ENCODE data around the gene HDAC9.

The HDAC9 gene

GRCh38 chr7:18526368-18526878 is 30.9 kb downstream of the HDAC9 start:
- no peak for DNase-seq

GRCh38 chr7:18529239-18529638 is 33.7 kb downstream of the HDAC9 start:
- no peak for DNase-seq

- DNase-seq, result no peak
Measured at GRCh38 chr7:18530224-18531179, 35.0 kb downstream of the HDAC9 start.

GRCh38 chr7:18531539-18531938 is 36.0 kb downstream of the HDAC9 start:
- DNase-seq, result no peak

GRCh38 chr7:18532813-18533212 is 37.3 kb downstream of the HDAC9 start:
- DNase-seq, result no peak

GRCh38 chr7:18534481-18534880 is 38.9 kb downstream of the HDAC9 start:
- DNase-seq, result no peak

- peak; percentile 72 for DNase-seq
Measured at GRCh38 chr7:18535810-18536415, 40.4 kb downstream of the HDAC9 start.

GRCh38 chr7:18536486-18536885 is 40.9 kb downstream of the HDAC9 start:
- peak; percentile 29 for DNase-seq

- DNase-seq, result no peak
Measured at GRCh38 chr7:18538554-18539250, 43.2 kb downstream of the HDAC9 start.

GRCh38 chr7:18540396-18540795 is 44.8 kb downstream of the HDAC9 start:
- DNase-seq, result no peak

GRCh38 chr7:18541181-18541870 is 45.8 kb downstream of the HDAC9 start:
- DNase-seq, result no peak

GRCh38 chr7:18541871-18542212 is 46.3 kb downstream of the HDAC9 start:
- DNase-seq, result no peak

- no peak for DNase-seq
Measured at GRCh38 chr7:18546576-18546975, 51.0 kb downstream of the HDAC9 start.

GRCh38 chr7:18547509-18548187 is 52.1 kb downstream of the HDAC9 start:
- no peak for DNase-seq

- peak; percentile 59 for DNase-seq
Measured at GRCh38 chr7:18548534-18548933, 53.0 kb downstream of the HDAC9 start.

- DNase-seq, result no peak
Measured at GRCh38 chr7:18550574-18550973, 55.0 kb downstream of the HDAC9 start.

GRCh38 chr7:18552316-18552916 is 56.9 kb downstream of the HDAC9 start:
- no peak for DNase-seq

- DNase-seq, result peak; percentile 26
Measured at GRCh38 chr7:18552943-18553604, 57.5 kb downstream of the HDAC9 start.

GRCh38 chr7:18553605-18554003 is 58.1 kb downstream of the HDAC9 start:
- DNase-seq, result no peak

GRCh38 chr7:18555120-18555519 is 59.6 kb downstream of the HDAC9 start:
- no peak for DNase-seq

- no peak for DNase-seq
Measured at GRCh38 chr7:18555968-18556367, 60.4 kb downstream of the HDAC9 start.

Measured in DMS53 (cell line).